GM11168 (cell line): ENCODE data around the gene CCSER2.
"Not testable (repeated sequence)": the region's sequence is repeated elsewhere in the genome, so short reads cannot be mapped to it uniquely, and the experiment has no call there.

Source experiments
- in situ Hi-C: fragments of 300-500 bp; cut with MboI; formaldehyde crosslinking; loops from one replicate; pipeline ENCODE4 v1.12.0; 2022; ENCODE audit warnings: low sequenced_read_pairs; ENCODE audit not compliant: unreplicated experiment

CCSER2 gene

GRCh38 chr10:84328418-84329195 lies at the start of gene CCSER2:
TSS of gene CCSER2 (plus strand) at chr10:84328589. CDS start at chr10:84371053, 42,464 bp downstream.
- in situ Hi-C loops = no loop called here

- in situ Hi-C loops = not testable (repeated sequence)
These were observed 48.4 kb upstream of the CCSER2 start for GRCh38 chr10:84279876-84280475.

- in situ Hi-C loops = no loop called here
These were observed 41.7 kb upstream of the CCSER2 start for GRCh38 chr10:84286695-84287094.

- in situ Hi-C loops = no loop called here
These were observed 40.2 kb upstream of the CCSER2 start for GRCh38 chr10:84288151-84288550.

- in situ Hi-C loops = no loop called here
These were observed 38.7 kb upstream of the CCSER2 start for GRCh38 chr10:84289521-84290200.

- in situ Hi-C loops = no loop called here
These were observed 38.2 kb upstream of the CCSER2 start for GRCh38 chr10:84290235-84290634.

- in situ Hi-C loops = no loop called here
These were observed 37.0 kb upstream of the CCSER2 start for GRCh38 chr10:84291384-84291783.

- in situ Hi-C loops = no loop called here
These were observed 35.9 kb upstream of the CCSER2 start for GRCh38 chr10:84292502-84292901.

- in situ Hi-C loops = no loop called here
These were observed 35.2 kb upstream of the CCSER2 start for GRCh38 chr10:84293171-84293570.

- in situ Hi-C loops = no loop called here
These were observed 34.8 kb upstream of the CCSER2 start for GRCh38 chr10:84293574-84294016.

GRCh38 chr10:84294766-84295447 lies 33.5 kb upstream of the CCSER2 start:
- in situ Hi-C loops = no loop called here

- in situ Hi-C loops = no loop called here
These were observed 32.1 kb upstream of the CCSER2 start for GRCh38 chr10:84296091-84296981.

- in situ Hi-C loops = no loop called here
These were observed 30.3 kb upstream of the CCSER2 start for GRCh38 chr10:84298057-84298456.

GRCh38 chr10:84302223-84302622 lies 26.2 kb upstream of the CCSER2 start:
- in situ Hi-C loops = no loop called here

GRCh38 chr10:84306751-84307384 lies 21.5 kb upstream of the CCSER2 start:
- in situ Hi-C loops = no loop called here

- in situ Hi-C loops = no loop called here
These were observed 20.4 kb upstream of the CCSER2 start for GRCh38 chr10:84308021-84308420.

- in situ Hi-C loops = no loop called here
These were observed 19.7 kb upstream of the CCSER2 start for GRCh38 chr10:84308481-84309304.

GRCh38 chr10:84310470-84310869 lies 17.9 kb upstream of the CCSER2 start:
- in situ Hi-C loops = no loop called here
